Sigmoid colon (tissue), 4 donors: Measurements from ENCODE around the gene TPGS1.

Source experiments
- EP300 ChIP-seq, 4 donors: sonication (generic); formaldehyde crosslinking; IDR thresholded peaks; one replicate each; pipeline ENCODE4 v1.6.1; 2017; ENCODE audit warnings: antibody characterized with exemption in 4 of 4
- POLR2A ChIP-seq, 2 donors: fragments of 450-650 bp; IDR thresholded peaks; one replicate each; pipeline ENCODE4 v1.6.1; 2016; ENCODE audit warnings: antibody characterized with exemption in 2 of 2, mild to moderate bottlenecking in 2 of 2, moderate library complexity in 2 of 2
- TF ChIP-seq, protein P1 (sequence below), 4 experiments: fragments of 450-650 bp in 3 of 4; fragments of 200-600 bp in 1 of 4; IDR thresholded peaks; one replicate each; pipeline ENCODE4 v1.5.1; 2016 to 2019; ENCODE audit warnings: antibody characterized with exemption in 4 of 4, mild to moderate bottlenecking in 3 of 4, moderate library complexity in 2 of 4

DNA sequence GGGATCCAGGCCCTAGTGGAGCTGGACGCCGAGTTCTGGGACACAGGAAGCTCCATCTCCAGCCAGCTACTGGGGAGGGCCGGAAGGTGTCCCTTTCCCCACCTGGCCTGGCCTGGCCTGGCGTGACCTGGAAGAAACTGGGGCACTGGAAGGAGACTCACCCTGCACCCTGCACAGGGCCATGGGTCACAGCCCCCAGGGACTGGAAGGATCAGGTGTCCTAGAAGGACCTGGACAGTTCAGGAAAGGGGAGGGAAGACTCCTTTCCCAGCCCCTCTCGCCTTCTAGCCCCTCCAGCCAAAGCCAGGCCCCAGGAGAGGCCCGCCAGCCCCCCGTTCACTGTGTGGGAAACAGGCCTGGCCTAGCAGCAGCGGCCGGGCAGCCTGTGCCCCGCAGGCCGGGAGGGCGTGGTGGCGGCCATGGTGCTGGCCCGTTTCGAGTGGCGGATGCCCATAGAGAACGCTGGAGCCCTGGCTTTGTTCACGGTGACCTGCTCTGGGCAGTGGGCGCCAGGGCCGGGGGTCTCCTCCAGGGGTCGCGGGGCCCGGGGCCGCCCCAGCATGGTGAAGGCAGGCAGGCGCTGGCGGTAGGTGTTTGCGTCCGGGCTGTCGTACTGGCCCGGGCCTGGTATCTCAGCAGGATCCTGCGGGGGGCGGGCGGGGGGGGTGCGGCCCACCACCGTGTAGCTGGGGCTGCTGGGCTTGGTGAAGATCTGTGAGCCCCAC lies 43.7 kb upstream of the TPGS1 start:
- TF ChIP-seq, protein P1, sequence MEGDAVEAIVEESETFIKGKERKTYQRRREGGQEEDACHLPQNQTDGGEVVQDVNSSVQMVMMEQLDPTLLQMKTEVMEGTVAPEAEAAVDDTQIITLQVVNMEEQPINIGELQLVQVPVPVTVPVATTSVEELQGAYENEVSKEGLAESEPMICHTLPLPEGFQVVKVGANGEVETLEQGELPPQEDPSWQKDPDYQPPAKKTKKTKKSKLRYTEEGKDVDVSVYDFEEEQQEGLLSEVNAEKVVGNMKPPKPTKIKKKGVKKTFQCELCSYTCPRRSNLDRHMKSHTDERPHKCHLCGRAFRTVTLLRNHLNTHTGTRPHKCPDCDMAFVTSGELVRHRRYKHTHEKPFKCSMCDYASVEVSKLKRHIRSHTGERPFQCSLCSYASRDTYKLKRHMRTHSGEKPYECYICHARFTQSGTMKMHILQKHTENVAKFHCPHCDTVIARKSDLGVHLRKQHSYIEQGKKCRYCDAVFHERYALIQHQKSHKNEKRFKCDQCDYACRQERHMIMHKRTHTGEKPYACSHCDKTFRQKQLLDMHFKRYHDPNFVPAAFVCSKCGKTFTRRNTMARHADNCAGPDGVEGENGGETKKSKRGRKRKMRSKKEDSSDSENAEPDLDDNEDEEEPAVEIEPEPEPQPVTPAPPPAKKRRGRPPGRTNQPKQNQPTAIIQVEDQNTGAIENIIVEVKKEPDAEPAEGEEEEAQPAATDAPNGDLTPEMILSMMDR (IDR thresholded peaks at IDR 0.05): no peak
- TF ChIP-seq EP300 (IDR thresholded peaks at IDR 0.05) (no peak), POLR2A (IDR thresholded peaks at IDR 0.05) (no peak)
